SJSA1 (cell line): ENCODE results near the gene CLIC5. TPM values are rescaled to one million over a fixed set of nuclear protein-coding genes. Genes with fewer than 3 reads are reported as not detected.

Experiments used
- DNase-seq, 2 experiments: peaks; one replicate each; pipeline ENCODE4 v3.0.0-alpha.2; 2015 to 2020; ENCODE audit warnings: low spot score in 2 of 2, low read depth in 1 of 2
- H3K27ac ChIP-seq: fragments of 250-450 bp; sonication (Bioruptor Pico); 2 replicates; pipeline ENCODE4 v1.5.1; 2020; ENCODE audit warnings: mild to moderate bottlenecking, moderate library complexity
- H3K27me3 ChIP-seq: fragments of 250-450 bp; sonication (Bioruptor Pico); replicated peaks from 2 replicates; pipeline ENCODE4 v1.5.1; 2020; ENCODE audit warnings: mild to moderate bottlenecking, moderate library complexity
- H3K36me3 ChIP-seq: fragments of 250-450 bp; sonication (Bioruptor Pico); 2 replicates; pipeline ENCODE4 v1.5.1; 2020; ENCODE audit warnings: mild to moderate bottlenecking
- H3K4me1 ChIP-seq: fragments of 250-450 bp; sonication (Bioruptor Pico); replicated peaks from 2 replicates; pipeline ENCODE4 v1.6.1; 2021; ENCODE audit warnings: mild to moderate bottlenecking
- H3K4me3 ChIP-seq: fragments of 250-450 bp; sonication (Bioruptor Pico); 2 replicates; pipeline ENCODE4 v1.5.1; 2020; ENCODE audit warnings: mild to moderate bottlenecking
- H3K9me3 ChIP-seq: fragments of 250-450 bp; sonication (Bioruptor Pico); replicated peaks from 2 replicates; pipeline ENCODE4 v1.5.1; 2020; ENCODE audit warnings: mild to moderate bottlenecking
- total RNA-seq: library from RNA; depleted of rRNA; stranded (reverse); fragments of >200 nt; shearing (Covaris generic); gene quantifications from 2 replicates; pipeline ENCODE4 v1.2.3, GENCODE V29; 2014; rRNA removed

The CLIC5 gene
- 0.22 and 1.2 TPM in 2 replicates for total RNA-seq

- no peak for DNase-seq
- H3K4me1 ChIP-seq = peaks cover 31% of the 10 kb centered on the region
- peaks cover 8% of the 10 kb centered on the region; the same call in 1 of the 2 replicates for H3K27me3 ChIP-seq
- H3K9me3 ChIP-seq = peaks cover 6% of the 10 kb centered on the region; the same call in 1 of the 2 replicates
- H3K36me3 ChIP-seq = no peaks in the 10 kb centered on the region
- H3K27ac ChIP-seq = no peak within 1 kb of the TSS
- peak within 1 kb of the TSS; percentile 39 for H3K4me3 ChIP-seq
Measured at GRCh38 chr6:46015119-46015968, at the start of gene CLIC5. TSS of gene CLIC5 (minus strand) at chr6:46015860. CDS start at chr6:46015542, 318 bp downstream.

DNA sequence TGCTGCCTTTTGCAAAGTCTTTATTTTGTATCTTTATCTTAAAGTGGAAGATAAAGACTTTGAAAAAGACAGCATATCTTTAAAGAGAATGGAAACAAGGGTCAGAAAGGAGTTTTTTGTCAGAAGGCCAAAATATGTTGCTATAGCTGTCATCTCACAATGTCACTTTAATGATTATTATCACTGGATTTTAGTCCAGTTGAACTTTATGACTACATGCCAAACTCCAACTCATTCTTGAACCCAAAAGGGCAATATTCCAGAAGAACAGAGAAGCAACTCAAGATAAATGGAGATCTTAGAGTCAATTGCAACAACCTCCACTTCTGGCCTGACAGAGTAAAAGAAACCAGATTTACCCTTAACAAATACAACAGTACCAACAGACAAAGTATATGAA, 47.3 kb upstream of the CLIC5 start:
- H3K9me3 ChIP-seq = 0 out of 2 replicates have a peak, but pooled peaks cover 2% of the 10 kb centered on the region
- H3K36me3 ChIP-seq = no peaks in the 10 kb centered on the region
- H3K27ac ChIP-seq = peak overlapping the region; percentile 48
- no peak for DNase-seq
- H3K27me3 ChIP-seq = no peaks in the 10 kb centered on the region
- H3K4me3 ChIP-seq = no peak overlapping the region
- H3K4me1 ChIP-seq = peaks cover 30% of the 10 kb centered on the region

GRCh38 chr6:46062312-46062711, 46.7 kb upstream of the CLIC5 start:
- Histone ChIP-seq H3K9me3 (0 out of 2 replicates have a peak, but pooled peaks cover 2% of the 10 kb centered on the region), H3K4me1 (peaks cover 30% of the 10 kb centered on the region), H3K27me3 (no peaks in the 10 kb centered on the region), H3K27ac (peak overlapping the region; percentile 48), H3K36me3 (no peaks in the 10 kb centered on the region), H3K4me3 (no peak overlapping the region)
- DNase-seq = peak; percentile 90 to 94

- Histone ChIP-seq H3K4me1 (peaks cover 30% of the 10 kb centered on the region), H3K36me3 (no peaks in the 10 kb centered on the region), H3K27ac (peak overlapping the region; percentile 50), H3K9me3 (peaks cover 2% of the 10 kb centered on the region; the same call in 1 of the 2 replicates), H3K27me3 (no peaks in the 10 kb centered on the region), H3K4me3 (no peak overlapping the region)
- no peak for DNase-seq
Measured at GRCh38 chr6:46061497-46061896, 45.8 kb upstream of the CLIC5 start.

DNA sequence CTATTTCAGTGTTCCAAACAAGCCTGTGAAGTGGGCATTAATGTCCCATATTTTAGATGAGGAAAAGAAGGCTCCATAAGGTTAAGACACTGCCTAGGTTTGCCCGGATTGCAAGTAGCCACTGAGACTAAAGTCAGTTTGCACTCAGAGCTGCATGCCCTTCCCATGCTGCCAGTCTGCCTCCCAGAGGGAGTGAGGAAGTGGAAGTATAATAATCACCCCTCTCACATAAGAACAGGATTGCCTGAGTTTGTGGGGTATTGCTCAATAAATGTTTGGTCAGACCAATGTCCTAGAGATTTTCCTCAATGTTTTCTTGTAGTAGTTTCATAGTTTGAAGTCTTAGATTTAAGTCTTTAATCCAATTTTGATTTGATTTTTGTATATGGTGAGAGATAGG, 43.9 kb upstream of the CLIC5 start:
- peaks cover 2% of the 10 kb centered on the region; the same call in 1 of the 2 replicates for H3K9me3 ChIP-seq
- H3K27me3 ChIP-seq = no peaks in the 10 kb centered on the region
- no peak overlapping the region for H3K27ac ChIP-seq
- no peak for DNase-seq
- no peak overlapping the region for H3K4me3 ChIP-seq
- no peaks in the 10 kb centered on the region for H3K36me3 ChIP-seq
- H3K4me1 ChIP-seq = peaks cover 22% of the 10 kb centered on the region

DNA sequence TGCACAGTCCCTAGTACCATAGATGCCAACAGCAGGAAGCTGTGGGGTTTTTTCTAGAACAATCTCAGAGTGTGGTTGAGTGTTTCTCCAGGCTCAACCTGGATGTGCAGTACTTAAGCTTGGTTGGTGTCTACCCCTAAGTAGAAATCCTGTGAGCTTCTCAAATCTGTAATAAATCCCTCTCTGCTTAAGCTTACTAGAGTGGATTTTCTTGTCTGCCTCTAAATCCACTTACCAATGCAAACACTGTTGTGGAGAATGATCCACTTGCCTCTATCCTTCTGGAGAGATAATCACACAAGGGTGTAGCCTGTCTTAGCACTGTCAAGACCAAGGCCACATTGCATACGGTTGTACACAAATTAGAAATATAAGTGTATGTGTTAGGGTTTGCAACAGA, 43.3 kb upstream of the CLIC5 start:
- H3K36me3 ChIP-seq = no peaks in the 10 kb centered on the region
- peaks cover 21% of the 10 kb centered on the region for H3K4me1 ChIP-seq
- no peak overlapping the region for H3K4me3 ChIP-seq
- H3K27me3 ChIP-seq = no peaks in the 10 kb centered on the region
- DNase-seq = no peak
- H3K27ac ChIP-seq = no peak overlapping the region
- peaks cover 2% of the 10 kb centered on the region; the same call in 1 of the 2 replicates for H3K9me3 ChIP-seq

GRCh38 chr6:46057792-46058191, 42.1 kb upstream of the CLIC5 start:
- no peak for DNase-seq
- Histone ChIP-seq H3K36me3 (no peaks in the 10 kb centered on the region), H3K4me1 (peaks cover 15% of the 10 kb centered on the region), H3K27me3 (no peaks in the 10 kb centered on the region), H3K27ac (no peak overlapping the region), H3K4me3 (no peak overlapping the region), H3K9me3 (no peaks in the 10 kb centered on the region; the same call in 1 of the 2 replicates)

- Histone ChIP-seq H3K4me1 (peaks cover 15% of the 10 kb centered on the region), H3K36me3 (no peaks in the 10 kb centered on the region)
- DNase-seq = no peak
Measured at GRCh38 chr6:46056906-46057529, 41.4 kb upstream of the CLIC5 start.

GRCh38 chr6:46054516-46054915, 38.9 kb upstream of the CLIC5 start:
- Histone ChIP-seq H3K9me3 (no peaks in the 10 kb centered on the region; the same call in 1 of the 2 replicates), H3K27me3 (no peaks in the 10 kb centered on the region), H3K36me3 (no peaks in the 10 kb centered on the region), H3K4me3 (no peak overlapping the region), H3K4me1 (peaks cover 23% of the 10 kb centered on the region), H3K27ac (no peak overlapping the region)
- DNase-seq = no peak

More at GRCh38 chr6:46056906-46057529, 41.4 kb upstream of the CLIC5 start:
- H3K27me3 ChIP-seq = no peaks in the 10 kb centered on the region
- no peak overlapping the region for H3K27ac ChIP-seq
- H3K9me3 ChIP-seq = no peaks in the 10 kb centered on the region; the same call in 1 of the 2 replicates
- no peak overlapping the region for H3K4me3 ChIP-seq

DNA sequence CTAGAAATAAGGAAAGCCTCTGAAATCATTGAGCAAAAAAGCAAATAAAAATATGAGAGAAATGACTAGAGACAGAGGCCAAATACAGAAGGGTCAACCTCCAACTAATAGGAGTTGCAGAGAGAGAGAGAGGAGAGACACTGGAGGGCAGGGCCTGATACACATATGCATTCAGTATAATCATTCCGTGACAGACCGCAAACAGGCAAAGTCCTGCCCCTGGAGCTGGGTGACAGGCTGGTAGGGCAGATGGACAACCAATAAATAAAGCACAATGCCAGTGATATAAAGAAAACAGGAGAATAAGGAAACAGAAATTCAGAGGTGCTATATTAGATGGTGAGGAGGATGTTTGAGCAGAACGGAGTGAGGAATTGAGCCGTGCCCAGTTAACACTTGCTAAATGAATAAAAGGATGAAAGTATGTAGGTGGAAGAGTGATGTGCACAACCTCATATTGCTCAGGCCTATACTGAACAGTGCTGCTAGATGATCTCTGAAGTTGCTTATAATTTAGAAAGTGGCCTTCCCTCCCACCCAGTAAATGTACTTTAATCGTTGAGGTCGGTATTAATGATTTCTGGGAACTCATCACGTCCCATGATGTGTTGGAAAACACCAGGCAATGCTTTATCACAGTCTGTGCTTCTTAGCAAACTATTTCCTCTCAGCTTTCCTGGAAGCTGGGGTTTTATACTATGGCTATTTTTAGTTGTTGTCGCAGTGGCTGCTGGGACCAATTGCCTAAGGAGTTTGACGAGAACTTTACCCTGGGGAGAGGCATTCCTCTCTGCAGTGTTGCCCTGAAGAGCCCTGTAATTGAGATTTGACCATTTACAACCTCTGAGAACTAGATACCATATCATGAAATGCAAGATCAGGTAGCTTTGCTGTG, 37.6 kb upstream of the CLIC5 start:
- no peaks in the 10 kb centered on the region; the same call in 1 of the 2 replicates for H3K9me3 ChIP-seq
- H3K36me3 ChIP-seq = no peaks in the 10 kb centered on the region
- H3K4me1 ChIP-seq = peaks cover 29% of the 10 kb centered on the region
- no peak overlapping the region for H3K4me3 ChIP-seq
- no peak overlapping the region for H3K27ac ChIP-seq
- H3K27me3 ChIP-seq = no peaks in the 10 kb centered on the region
- no peak for DNase-seq

DNA sequence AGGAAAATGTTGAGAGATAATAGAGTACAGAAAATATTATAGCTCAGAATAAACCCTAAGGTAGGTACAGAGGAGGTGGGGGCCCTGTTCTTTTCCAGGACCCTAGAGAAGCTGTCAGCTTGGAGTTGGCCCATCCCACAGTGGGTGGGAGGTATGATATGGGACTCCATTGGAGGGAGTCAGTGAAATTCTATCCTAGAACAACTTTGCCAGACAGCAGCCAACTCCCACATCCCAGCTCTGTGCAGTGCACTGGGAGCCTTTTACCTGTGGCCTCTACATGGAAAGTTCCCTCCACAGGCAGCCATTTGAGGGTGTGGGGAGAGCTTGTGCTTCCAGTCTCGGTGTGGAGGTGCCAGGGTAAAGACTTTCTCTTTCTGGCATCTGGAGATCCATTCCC, 36.8 kb upstream of the CLIC5 start:
- H3K9me3 ChIP-seq = no peaks in the 10 kb centered on the region; the same call in 1 of the 2 replicates
- no peak overlapping the region for H3K4me3 ChIP-seq
- DNase-seq = no peak
- no peaks in the 10 kb centered on the region for H3K36me3 ChIP-seq
- H3K4me1 ChIP-seq = peaks cover 29% of the 10 kb centered on the region
- no peak overlapping the region for H3K27ac ChIP-seq
- H3K27me3 ChIP-seq = no peaks in the 10 kb centered on the region

DNA sequence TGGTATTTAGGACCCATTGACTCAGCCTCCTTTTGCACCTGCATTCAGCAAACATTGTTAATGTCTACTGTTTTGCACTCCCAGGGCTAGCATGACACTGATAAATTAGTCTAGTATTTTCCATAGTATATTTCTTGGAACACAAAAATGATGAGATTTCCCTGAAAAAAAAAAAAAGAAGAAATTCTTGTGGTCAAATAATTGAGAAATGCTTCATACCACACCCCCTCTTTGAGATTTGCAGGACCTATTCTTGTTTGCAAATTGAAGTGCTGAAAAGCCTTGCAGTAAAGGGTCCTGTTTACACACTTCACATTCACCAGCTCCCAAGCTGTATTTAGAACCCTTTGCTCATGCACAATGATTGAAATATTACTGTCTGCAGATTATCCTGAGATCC, 36.3 kb upstream of the CLIC5 start:
- H3K27me3 ChIP-seq = no peaks in the 10 kb centered on the region
- peak in 1 of 2 experiments; percentile 31 for DNase-seq
- H3K4me3 ChIP-seq = no peak overlapping the region
- H3K9me3 ChIP-seq = no peaks in the 10 kb centered on the region; the same call in 1 of the 2 replicates
- no peaks in the 10 kb centered on the region for H3K36me3 ChIP-seq
- peaks cover 29% of the 10 kb centered on the region for H3K4me1 ChIP-seq
- H3K27ac ChIP-seq = no peak overlapping the region

GRCh38 chr6:46050845-46051405, 35.3 kb upstream of the CLIC5 start:
- Histone ChIP-seq H3K9me3 (no peaks in the 10 kb centered on the region), H3K4me3 (no peak overlapping the region), H3K36me3 (no peaks in the 10 kb centered on the region), H3K4me1 (peaks cover 29% of the 10 kb centered on the region), H3K27me3 (no peaks in the 10 kb centered on the region), H3K27ac (no peak overlapping the region)
- DNase-seq = no peak
